Kasumi-1 (cell line): ENCODE measurements around the gene VGF.

ENCODE experiments used
- DNase-seq, 2 experiments: peaks; one replicate each; lab custom pipeline; 2025; lab: John Stamatoyannopoulos, UW

The VGF gene

GRCh38 chr7:101165958-101166647 is 734 bp upstream of the VGF start:
- no peak for DNase-seq

GRCh38 chr7:101164071-101164840 is 1.1 kb downstream of the VGF start:
- no peak for DNase-seq

DNA sequence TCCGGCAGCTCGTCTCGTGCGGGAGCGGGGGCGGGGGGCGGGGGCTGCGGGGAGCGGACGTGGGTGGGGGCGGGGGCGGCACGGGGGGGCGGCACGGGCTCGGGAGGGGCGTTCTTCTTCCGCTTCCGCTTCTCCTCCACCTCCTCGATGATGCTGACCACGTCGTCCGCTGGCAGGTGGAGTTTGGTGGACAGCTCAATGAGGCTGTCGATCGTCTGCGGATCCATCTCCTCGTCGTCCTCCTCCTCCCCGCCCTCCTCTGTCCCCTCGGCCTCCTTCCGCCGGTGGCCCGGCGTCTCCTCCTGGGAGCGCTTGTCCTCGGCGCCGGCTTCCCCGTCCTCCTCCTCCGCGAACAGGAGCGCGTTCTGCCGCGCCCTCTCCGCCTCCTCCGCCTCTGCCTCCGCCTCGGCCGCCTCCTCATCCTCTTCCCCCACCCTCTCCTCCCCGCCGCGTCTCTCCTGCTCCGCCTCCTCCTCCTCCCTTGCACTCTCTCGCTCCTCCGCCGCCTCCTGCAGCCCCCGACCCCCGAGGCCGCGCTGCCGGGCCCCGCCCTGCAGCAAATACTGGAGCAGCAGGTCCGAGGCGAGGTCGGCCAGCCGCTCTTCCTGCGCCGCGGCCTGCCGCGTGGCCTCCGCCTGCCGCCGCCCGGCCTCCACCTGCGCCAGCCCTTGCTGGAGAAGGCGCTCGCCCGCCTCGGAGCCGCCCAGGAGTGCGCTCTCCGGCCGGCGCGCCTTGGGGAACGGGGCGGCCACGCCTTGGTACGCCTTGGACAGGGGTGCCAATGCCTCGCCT is 1.9 kb downstream of the VGF start:
- no peak for DNase-seq

- peak; percentile 29 to 54 for DNase-seq
These were observed 2.7 kb downstream of the VGF start for GRCh38 chr7:101162551-101163278.

DNA sequence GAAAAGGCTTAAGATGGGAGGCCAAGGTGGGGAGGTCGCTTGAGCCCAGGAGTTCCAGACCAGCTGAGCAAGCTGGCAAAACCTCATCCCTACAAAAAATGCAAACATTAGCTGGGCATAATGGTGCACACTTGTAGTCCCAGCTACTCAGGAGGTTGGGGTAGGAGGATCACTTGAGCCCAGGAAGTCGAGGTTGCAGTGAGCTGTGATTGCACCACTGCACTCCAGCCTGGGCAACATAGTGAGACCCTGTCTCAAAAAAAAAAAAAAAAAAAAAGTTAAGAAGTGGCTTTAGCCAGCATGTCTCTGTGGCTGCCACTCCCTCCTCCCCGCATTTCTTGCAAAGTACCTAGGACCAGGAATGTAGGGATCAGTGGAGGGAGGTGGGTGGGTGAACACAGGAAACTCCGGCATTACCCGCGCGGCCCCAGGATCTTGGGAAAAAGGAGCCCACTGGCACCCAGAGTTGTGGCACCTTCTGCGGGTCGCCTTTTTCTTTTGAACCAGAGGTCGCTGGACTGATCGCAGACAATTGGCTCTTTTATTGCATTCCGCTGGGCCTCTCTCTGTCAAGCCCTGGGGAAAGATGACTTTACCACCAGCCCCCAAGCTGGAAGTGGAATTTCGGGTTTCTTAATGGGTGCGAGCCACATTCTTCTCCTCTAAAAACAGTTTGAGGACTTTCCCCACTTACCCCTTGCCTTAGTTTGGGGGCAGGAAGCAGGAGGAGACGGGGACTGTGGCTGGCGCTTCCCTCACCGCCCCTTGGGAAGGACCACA is 3.5 kb downstream of the VGF start:
- no peak for DNase-seq

GRCh38 chr7:101160910-101161309 is 4.5 kb downstream of the VGF start:
- no peak for DNase-seq

GRCh38 chr7:101159696-101160674 is 5.4 kb downstream of the VGF start:
- DNase-seq = no peak

DNA sequence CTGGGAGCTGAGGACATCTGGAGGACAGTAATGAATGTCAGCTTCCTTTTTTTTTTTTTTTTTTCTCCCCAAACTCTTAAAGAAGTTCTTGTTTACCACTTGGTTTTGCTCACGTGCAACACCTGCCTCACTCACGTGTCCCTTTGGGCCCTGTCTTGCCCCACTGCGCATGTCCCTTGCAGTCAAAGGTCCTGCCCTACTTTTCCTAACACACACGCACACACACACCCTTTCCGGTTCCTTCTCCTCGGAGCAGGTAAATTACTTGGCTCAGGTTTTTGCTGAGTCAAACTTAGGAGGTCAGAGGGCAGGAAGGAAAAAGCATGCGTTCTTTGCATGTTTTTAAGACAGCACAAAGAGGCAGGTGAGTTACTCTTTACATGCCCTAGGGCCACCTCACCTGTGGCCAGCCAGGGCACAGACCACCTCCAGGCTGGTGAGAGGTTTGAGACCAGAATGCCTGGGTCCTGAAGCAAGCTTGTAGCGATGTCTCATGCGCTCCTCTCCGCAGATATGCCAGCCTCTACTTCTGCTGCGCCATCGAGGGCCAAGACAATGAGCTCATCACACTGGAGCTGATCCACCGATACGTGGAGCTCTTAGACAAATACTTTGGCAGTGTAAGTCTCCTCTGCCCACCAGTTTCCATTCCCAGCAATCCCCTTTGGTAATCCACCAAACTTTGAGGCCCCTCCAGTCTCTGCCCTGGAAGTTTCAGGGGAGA is 8.3 kb downstream of the VGF start:
- DNase-seq = no peak

- peak in 1 of 2 experiments; percentile 23 for DNase-seq
These were observed 9.1 kb downstream of the VGF start for GRCh38 chr7:101156277-101156676.

DNA sequence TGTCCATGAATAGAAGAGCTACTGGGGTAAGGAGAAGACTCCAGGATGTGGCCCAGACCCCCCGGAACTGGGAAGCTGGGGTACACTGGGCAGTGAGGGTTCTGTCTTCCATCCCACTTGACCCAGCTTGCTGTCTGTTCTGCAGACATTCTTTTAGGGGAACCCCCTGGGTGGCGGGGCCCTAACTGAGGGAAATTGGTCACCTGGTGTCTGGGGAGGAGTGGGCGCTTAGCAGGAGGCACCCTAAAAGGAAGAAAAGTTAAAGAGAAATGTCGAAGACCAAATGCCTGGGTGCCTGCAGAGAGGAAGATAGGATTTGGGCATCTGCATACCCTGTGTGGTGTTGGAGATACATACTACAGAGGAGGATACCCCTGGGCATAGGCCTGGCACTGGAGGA is 10.1 kb downstream of the VGF start:
- DNase-seq = no peak

DNA sequence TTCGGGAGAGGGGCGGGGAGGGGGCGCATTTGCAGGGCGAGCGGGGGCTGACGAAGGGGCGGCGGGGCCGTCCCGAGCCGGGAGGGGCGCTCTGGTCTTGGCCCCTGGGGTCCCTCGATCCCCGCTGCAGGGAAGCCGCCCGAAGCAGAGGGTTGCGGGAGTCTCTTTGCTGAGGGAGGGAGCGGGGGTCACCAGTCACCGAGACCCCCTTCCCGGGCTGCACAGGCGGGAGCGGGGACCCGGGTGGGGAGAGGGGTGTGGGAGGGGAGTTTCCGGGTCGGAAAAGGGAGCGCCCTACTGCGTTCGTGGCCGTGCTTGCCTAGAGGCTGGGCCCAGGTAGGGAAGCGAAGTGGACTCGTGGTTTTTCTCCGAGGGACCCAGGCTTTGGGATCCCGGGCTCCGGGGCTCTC is 10.7 kb downstream of the VGF start:
- DNase-seq = no peak

GRCh38 chr7:101153969-101154692 is 11.2 kb downstream of the VGF start, which contains the start of gene AP1S1:
Gene AP1S1 (plus strand): TSS chr7:101154476. CDS start chr7:101154515, 39 bp downstream.
- DNase-seq = peak; percentile 38 to 56

- no peak for DNase-seq
These were observed 13.3 kb downstream of the VGF start for GRCh38 chr7:101151908-101152651.

DNA sequence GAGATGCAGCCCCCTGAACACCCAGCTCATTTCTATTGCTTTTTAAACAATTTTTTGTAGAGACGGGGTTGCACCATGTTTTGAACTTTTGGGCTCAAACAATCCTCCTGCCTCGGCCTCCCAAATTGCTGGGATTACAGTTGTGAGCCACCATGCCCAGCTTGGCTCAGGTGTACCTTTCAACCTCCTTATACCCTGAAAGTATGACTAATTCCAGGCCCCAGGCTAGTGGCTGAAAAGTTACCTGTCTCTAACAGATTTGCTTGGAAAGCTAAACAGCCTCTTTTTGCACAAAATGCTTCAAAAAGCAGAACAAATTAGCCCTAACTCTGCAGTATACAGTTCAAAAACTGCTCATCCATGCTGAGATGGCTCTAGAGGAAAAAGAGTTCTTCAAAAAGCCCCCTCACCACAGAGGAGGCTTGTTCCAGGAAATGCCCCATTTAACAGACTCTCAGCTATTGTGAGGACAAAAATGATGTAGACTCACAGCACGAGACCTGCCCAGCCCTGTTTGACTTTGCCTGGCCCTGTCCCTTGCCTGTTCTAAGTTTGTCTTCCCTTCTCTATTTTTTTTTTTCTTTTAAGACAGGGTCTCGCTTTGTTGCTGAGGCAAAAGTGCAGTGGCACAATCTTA is 24.5 kb downstream of the VGF start:
- no peak for DNase-seq

- no peak for DNase-seq
These were observed 25.1 kb downstream of the VGF start for GRCh38 chr7:101140339-101140699.

GRCh38 chr7:101138213-101138870 is 27.0 kb downstream of the VGF start:
- DNase-seq = peak; percentile 85 to 86
